GM21737 (cell line): ENCODE measurements around the gene ADAMTS10.
"Not testable (repeated sequence)": the region's sequence is repeated elsewhere in the genome, so short reads cannot be mapped to it uniquely, and the experiment has no call there.

ENCODE experiments used
- ATAC-seq: cut with Tn5 transposase; IDR thresholded peaks from one replicate; pipeline ENCODE4 v1.9.1; 2021; ENCODE audit warnings: mild to moderate bottlenecking, moderate library complexity; ENCODE audit not compliant: unreplicated experiment

The ADAMTS10 gene

GRCh38 chr19:8629184-8629583, 18.7 kb upstream of the ADAMTS10 start:
- ATAC-seq, result no peak

GRCh38 chr19:8626842-8627241, 16.3 kb upstream of the ADAMTS10 start:
- ATAC-seq, result no peak

- ATAC-seq, result not testable (repeated sequence)
Measured at GRCh38 chr19:8622886-8623285, 12.4 kb upstream of the ADAMTS10 start.

GRCh38 chr19:8618751-8619150, 8.2 kb upstream of the ADAMTS10 start:
- ATAC-seq, result no peak

GRCh38 chr19:8617984-8618383, 7.5 kb upstream of the ADAMTS10 start:
- ATAC-seq, result no peak

- not testable (repeated sequence) for ATAC-seq
Measured at GRCh38 chr19:8617325-8617724, 6.8 kb upstream of the ADAMTS10 start.

- no peak for ATAC-seq
Measured at GRCh38 chr19:8616861-8617260, 6.3 kb upstream of the ADAMTS10 start.

- ATAC-seq, result no peak
Measured at GRCh38 chr19:8615813-8616596, 5.5 kb upstream of the ADAMTS10 start.

- no peak for ATAC-seq
Measured at GRCh38 chr19:8615024-8615423, 4.5 kb upstream of the ADAMTS10 start.

- no peak for ATAC-seq
Measured at GRCh38 chr19:8614455-8614854, 3.9 kb upstream of the ADAMTS10 start.

- ATAC-seq, result no peak
Measured at GRCh38 chr19:8612807-8613171, 2.3 kb upstream of the ADAMTS10 start.

- no peak for ATAC-seq
Measured at GRCh38 chr19:8611877-8612806, 1.6 kb upstream of the ADAMTS10 start.

GRCh38 chr19:8611391-8611876, 919 bp upstream of the ADAMTS10 start:
- ATAC-seq, result no peak

- ATAC-seq, result no peak
Measured at GRCh38 chr19:8610936-8611300, 403 bp upstream of the ADAMTS10 start.

GRCh38 chr19:8609279-8610040, 1.1 kb downstream of the ADAMTS10 start:
- ATAC-seq, result no peak

GRCh38 chr19:8608941-8609278, 1.6 kb downstream of the ADAMTS10 start:
- no peak for ATAC-seq

- ATAC-seq, result no peak
Measured at GRCh38 chr19:8607386-8607785, 3.1 kb downstream of the ADAMTS10 start.

- ATAC-seq, result no peak
Measured at GRCh38 chr19:8605514-8605913, 5.0 kb downstream of the ADAMTS10 start.

GRCh38 chr19:8601796-8602195, 8.7 kb downstream of the ADAMTS10 start:
- ATAC-seq, result no peak

- no peak for ATAC-seq
Measured at GRCh38 chr19:8600816-8601215, 9.7 kb downstream of the ADAMTS10 start.

GRCh38 chr19:8600064-8600463, 10.5 kb downstream of the ADAMTS10 start:
- ATAC-seq, result no peak
